Duodenal mucosa (tissue), 2 donors: Measurements from ENCODE around the gene GLYAT.
"Not testable (repeated sequence)": the region's sequence is repeated elsewhere in the genome, so short reads cannot be mapped to it uniquely, and the experiment has no call there.

Source experiments
- H3K27ac ChIP-seq: one replicate; pipeline ENCODE4 v1.7.0; 2013; ENCODE audit warnings: low read depth, low read length
- H3K27me3 ChIP-seq, 2 donors: one replicate each; pipeline ENCODE4 v1.7.0; 2013; ENCODE audit warnings: low read length in 2 of 2, control low read depth in 1 of 2; ENCODE audit not compliant: insufficient read depth in 2 of 2, control insufficient read depth in 1 of 2
- H3K36me3 ChIP-seq, 2 donors: one replicate each; pipeline ENCODE4 v1.7.0; 2013; ENCODE audit warnings: low read length in 2 of 2, control low read depth in 1 of 2; ENCODE audit not compliant: insufficient read depth in 2 of 2, control insufficient read depth in 1 of 2
- H3K4me1 ChIP-seq, 2 donors: one replicate each; pipeline ENCODE4 v1.7.0; 2013; ENCODE audit warnings: low read length in 2 of 2, control low read depth in 1 of 2; ENCODE audit not compliant: insufficient read depth in 2 of 2, control insufficient read depth in 1 of 2
- H3K4me3 ChIP-seq, 2 donors: one replicate each; pipeline ENCODE4 v1.7.0; 2013; ENCODE audit warnings: low read length in 2 of 2, low read depth in 1 of 2
- H3K9ac ChIP-seq, 2 donors: one replicate each; pipeline ENCODE4 v1.7.0; 2013; ENCODE audit warnings: low read length in 2 of 2, low read depth in 1 of 2
- H3K9me3 ChIP-seq, 2 donors: one replicate each; pipeline ENCODE4 v1.7.0; 2013; ENCODE audit warnings: low read length in 2 of 2, control low read depth in 1 of 2; ENCODE audit not compliant: control insufficient read depth in 1 of 2

GLYAT gene

DNA sequence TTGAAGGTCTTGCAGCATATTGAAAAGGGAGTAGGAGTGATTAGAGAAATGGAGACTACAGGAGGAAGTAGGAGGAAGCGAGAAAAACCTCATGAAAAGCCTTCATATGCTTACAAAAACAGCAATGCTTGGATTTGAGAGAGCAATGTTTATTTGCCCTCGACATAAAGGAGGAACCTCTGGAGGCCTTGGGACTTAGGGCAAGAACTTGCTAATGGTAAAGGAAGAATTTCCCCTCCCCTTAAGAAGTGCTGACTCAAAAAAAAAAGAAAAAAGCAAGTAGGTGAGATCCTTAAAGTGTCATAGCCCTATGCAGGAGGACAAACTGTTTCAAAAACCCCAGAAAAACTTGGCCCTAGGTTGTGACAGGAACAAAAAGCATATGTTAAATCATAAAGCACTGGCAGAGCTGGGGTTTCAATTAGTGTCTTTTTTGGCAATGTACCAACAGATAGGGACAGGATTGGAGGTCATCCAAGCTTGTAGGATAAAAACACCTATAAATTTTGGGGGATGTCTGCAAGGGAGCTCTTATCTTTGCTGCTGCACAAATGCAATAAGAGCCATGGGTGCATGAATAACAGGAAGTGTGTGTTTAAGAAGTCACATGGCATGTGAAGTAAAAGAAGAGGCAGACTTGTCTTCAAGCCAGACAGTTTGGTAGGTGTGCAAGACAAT, 4.9 kb downstream of the GLYAT start:
- Histone ChIP-seq H3K36me3 (no peaks in the 10 kb centered on the region), H3K27ac (no peak overlapping the region), H3K9me3 (no peaks in the 10 kb centered on the region), H3K27me3 (peaks cover 0 to 3% of the 10 kb centered on the region in 2 donors), H3K4me3 (no peak overlapping the region), H3K9ac (no peak overlapping the region), H3K4me1 (peaks cover 0 to 4% of the 10 kb centered on the region in 2 donors)

DNA sequence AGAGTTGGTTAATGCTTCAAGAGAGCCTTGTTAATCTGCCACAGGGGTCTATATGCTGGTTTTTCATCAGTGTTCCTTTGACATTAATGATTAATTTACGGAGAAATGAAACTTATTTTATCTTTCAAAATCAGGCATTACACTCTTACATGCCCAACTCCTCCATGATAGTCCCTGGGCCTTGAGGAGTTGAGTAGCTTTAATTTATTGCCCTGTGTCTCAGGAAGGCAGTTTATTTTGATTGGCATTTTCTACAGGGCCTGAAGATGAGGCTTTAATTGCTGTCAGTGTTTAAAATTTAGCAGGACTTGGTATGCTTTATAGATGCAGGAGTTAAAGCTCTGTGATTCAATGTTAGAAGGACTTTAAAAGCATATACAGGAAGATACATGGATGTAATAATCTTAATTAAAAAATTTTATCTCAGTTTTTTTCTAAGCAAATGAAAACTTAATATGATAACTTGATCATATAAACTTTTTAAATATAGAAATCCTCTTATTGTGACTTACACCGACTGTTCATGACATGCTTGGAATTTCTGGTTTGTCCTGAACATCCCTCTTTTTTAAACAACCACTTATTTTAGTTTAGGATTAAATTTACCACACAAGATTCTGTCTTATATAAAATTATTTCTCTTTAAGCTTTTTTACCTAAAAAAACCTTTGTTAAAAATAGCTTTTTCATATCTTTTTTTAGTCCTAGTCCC, 12.2 kb downstream of the GLYAT start:
- no peak overlapping the region for H3K27ac ChIP-seq
- H3K9ac ChIP-seq: no peak overlapping the region
- no peak overlapping the region for H3K4me3 ChIP-seq
- no peaks in the 10 kb centered on the region for H3K36me3 ChIP-seq
- H3K4me1 ChIP-seq: no peaks in the 10 kb centered on the region
- no peaks in the 10 kb centered on the region for H3K27me3 ChIP-seq
- H3K9me3 ChIP-seq: no peaks in the 10 kb centered on the region

- Histone ChIP-seq H3K27ac (no peak overlapping the region), H3K9ac (no peak overlapping the region), H3K36me3 (no peaks in the 10 kb centered on the region), H3K9me3 (no peaks in the 10 kb centered on the region), H3K4me1 (no peaks in the 10 kb centered on the region), H3K4me3 (no peak overlapping the region), H3K27me3 (no peaks in the 10 kb centered on the region)
Observed at GRCh38 chr11:58712531-58712930, 19.2 kb downstream of the GLYAT start.

DNA sequence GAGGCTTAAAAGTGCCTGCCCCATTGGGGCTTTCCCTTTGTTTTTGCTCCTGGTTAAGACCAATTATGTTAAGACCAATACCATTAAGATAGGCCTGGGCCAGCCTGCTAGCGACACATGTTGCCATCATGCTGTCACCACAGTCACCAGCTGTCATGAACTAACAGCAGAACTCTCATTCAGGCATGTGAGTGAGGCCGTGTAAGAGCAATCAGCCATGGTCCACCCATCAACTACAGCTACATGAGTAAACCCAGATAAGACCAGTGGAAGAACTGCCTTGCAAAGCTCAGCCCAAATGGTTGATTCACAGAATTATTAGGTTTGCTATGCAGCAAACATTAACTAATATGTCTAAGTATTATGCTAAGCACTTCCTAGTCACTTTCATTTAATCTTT, 19.9 kb downstream of the GLYAT start:
- Histone ChIP-seq H3K27me3 (no peaks in the 10 kb centered on the region), H3K4me1 (no peaks in the 10 kb centered on the region), H3K9ac (no peak overlapping the region), H3K9me3 (no peaks in the 10 kb centered on the region), H3K36me3 (no peaks in the 10 kb centered on the region), H3K27ac (no peak overlapping the region), H3K4me3 (no peak overlapping the region)

- H3K36me3 ChIP-seq: no peaks in the 10 kb centered on the region
- H3K9me3 ChIP-seq: no peaks in the 10 kb centered on the region
- no peak overlapping the region for H3K27ac ChIP-seq
- no peak overlapping the region for H3K9ac ChIP-seq
- H3K4me3 ChIP-seq: no peak overlapping the region
- no peaks in the 10 kb centered on the region for H3K4me1 ChIP-seq
- H3K27me3 ChIP-seq: no peaks in the 10 kb centered on the region
Observed at GRCh38 chr11:58707767-58708166, 24.0 kb downstream of the GLYAT start.

GRCh38 chr11:58696825-58697224, 34.9 kb downstream of the GLYAT start:
- not testable (repeated sequence) for H3K27ac ChIP-seq, H3K4me3 ChIP-seq, H3K9me3 ChIP-seq, H3K4me1 ChIP-seq, H3K9ac ChIP-seq, H3K36me3 ChIP-seq, H3K27me3 ChIP-seq

- Histone ChIP-seq H3K36me3 (no peaks in the 10 kb centered on the region), H3K9me3 (no peaks in the 10 kb centered on the region), H3K4me1 (no peaks in the 10 kb centered on the region), H3K9ac (no peak overlapping the region), H3K27me3 (no peaks in the 10 kb centered on the region), H3K27ac (no peak overlapping the region), H3K4me3 (no peak overlapping the region)
Observed at GRCh38 chr11:58693026-58693425, 38.7 kb downstream of the GLYAT start.

GRCh38 chr11:58691675-58692074, 40.1 kb downstream of the GLYAT start:
- H3K9ac ChIP-seq: no peak overlapping the region
- H3K9me3 ChIP-seq: no peaks in the 10 kb centered on the region
- H3K27me3 ChIP-seq: no peaks in the 10 kb centered on the region
- no peaks in the 10 kb centered on the region for H3K36me3 ChIP-seq
- no peaks in the 10 kb centered on the region for H3K4me1 ChIP-seq
- H3K4me3 ChIP-seq: no peak overlapping the region
- H3K27ac ChIP-seq: no peak overlapping the region

DNA sequence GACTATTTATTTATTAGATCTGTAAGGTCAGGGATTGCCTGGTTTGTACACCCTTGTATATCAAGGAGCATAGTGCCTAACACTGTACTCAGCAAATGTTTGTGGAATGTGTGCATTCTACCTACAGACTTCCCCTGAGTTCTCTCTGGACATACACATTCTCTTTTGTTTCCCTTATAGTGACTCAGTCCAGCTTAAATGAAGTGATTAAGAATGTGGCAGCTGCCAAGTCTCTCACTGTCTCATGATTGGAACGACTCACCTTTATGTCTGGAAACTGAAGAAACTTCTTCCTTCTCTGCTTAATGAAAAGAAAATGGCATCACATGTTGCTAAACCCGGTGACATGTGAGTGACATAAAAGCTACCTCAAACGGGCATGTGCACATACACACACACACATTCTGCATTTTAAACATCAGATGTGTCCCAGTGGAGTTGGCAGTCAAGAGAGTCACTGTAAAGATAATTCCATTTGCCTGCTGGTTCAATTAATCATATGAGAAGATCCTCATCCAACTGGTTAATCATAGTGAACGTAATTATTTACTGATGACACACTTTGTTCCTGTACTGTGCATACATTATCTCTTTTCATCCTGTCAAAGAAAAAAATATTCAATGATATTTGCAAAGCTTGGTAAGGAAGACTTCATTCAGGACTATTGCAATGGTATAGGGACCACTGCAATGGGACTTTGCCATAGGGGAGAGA, 42.8 kb downstream of the GLYAT start:
- no peaks in the 10 kb centered on the region for H3K36me3 ChIP-seq
- H3K9ac ChIP-seq: no peak overlapping the region
- H3K27me3 ChIP-seq: no peaks in the 10 kb centered on the region
- H3K4me1 ChIP-seq: no peaks in the 10 kb centered on the region
- no peak overlapping the region for H3K27ac ChIP-seq
- no peaks in the 10 kb centered on the region for H3K9me3 ChIP-seq
- H3K4me3 ChIP-seq: no peak overlapping the region

DNA sequence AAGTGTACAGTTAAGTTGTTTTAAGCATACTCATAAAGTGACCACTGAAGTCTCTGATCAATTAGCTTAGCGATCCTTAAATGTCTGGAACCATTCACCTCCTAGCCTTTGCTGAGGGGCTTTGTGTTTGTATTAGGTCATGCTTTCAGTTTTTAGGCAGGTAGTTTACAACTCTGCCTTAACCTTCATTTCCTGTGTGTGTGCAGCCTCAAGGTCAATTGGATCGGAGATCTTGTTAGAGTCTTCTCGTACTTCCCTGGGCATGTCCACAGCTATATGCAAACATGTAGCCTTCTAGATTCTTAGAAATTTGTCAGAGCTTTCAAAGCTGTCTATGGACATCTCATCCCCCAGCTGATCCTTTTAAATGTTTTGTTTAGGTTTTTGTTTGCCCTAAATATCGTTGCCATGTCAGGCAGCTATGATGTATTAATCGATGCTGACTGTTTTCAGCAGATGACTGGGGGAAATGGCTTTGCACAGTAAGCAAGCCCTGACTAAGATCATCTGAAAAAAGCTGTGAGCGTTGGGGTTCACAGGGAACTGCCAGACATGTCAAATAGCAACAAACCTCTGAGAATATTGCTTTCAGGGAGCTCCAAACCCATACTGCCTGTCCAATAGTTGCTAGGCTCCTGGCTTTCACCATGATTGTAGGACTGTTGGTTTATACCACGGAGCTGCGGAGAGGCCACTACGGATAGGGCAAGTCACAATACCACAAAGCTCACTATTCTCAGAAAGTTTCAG, 45.6 kb downstream of the GLYAT start:
- Histone ChIP-seq H3K27me3 (no peaks in the 10 kb centered on the region), H3K9me3 (no peaks in the 10 kb centered on the region), H3K4me1 (no peaks in the 10 kb centered on the region), H3K9ac (no peak overlapping the region), H3K4me3 (no peak overlapping the region), H3K27ac (no peak overlapping the region), H3K36me3 (no peaks in the 10 kb centered on the region)
